IMR-90 (cell line): Measurements from ENCODE around the gene POU2AF1. TPM values are rescaled to one million over a fixed set of nuclear protein-coding genes. Genes with fewer than 3 reads are reported as not detected.

ENCODE experiments used
- ATAC-seq: fragments of 200-7000 bp; cut with Tn5 transposase; 2 replicates; pipeline ENCODE4 v1.9.1; 2020; ENCODE audit warnings: low read depth, mild to moderate bottlenecking, moderate library complexity
- BruUV-seq: library from RNA; stranded (reverse); fragments of 400-500 nt; replicated peaks from 2 replicates; lab custom pipeline; 2021; lab: Mats Ljungman, UMichigan
- CTCF ChIA-PET: fragments of 300-600 bp; formaldehyde crosslinking; extraction: SDS; loops from one replicate; lab custom pipeline; 2021; ENCODE audit warnings: antibody characterized with exemption; lab: Yijun Ruan, JAX
- POLR2A ChIA-PET: fragments of 300-600 bp; sonication (Branson Sonifier 250); formaldehyde crosslinking; loops from one replicate; lab custom pipeline; 2022; ENCODE audit warnings: antibody characterized with exemption; ENCODE audit not compliant: unreplicated experiment; lab: Charles Lee
- DNase-seq: peaks from one replicate; pipeline ENCODE4 v3.0.0; 2013
- H2AFZ ChIP-seq: replicated peaks from 2 replicates; pipeline ENCODE3; 2013; ENCODE audit warnings: low read length, mild to moderate bottlenecking; ENCODE audit not compliant: poor library complexity
- H2AK5ac ChIP-seq: 2 replicates; pipeline ENCODE4 v1.6.1; 2013; ENCODE audit warnings: low read depth, low read length, inconsistent platforms
- H2AK9ac ChIP-seq: replicated peaks from 2 replicates; pipeline ENCODE3; 2013; ENCODE audit warnings: mild to moderate bottlenecking, low read depth, low read length, moderate library complexity; ENCODE audit not compliant: poor library complexity
- H2BK120ac ChIP-seq: 2 replicates; pipeline ENCODE4 v1.6.1; 2013; ENCODE audit warnings: low read depth, low read length, inconsistent platforms
- H2BK15ac ChIP-seq: 3 replicates; pipeline ENCODE4 v1.6.1; 2013; ENCODE audit warnings: low read depth, low read length, inconsistent platforms
- H2BK20ac ChIP-seq: 2 replicates; pipeline ENCODE4 v1.6.1; 2013; ENCODE audit warnings: low read depth, mild to moderate bottlenecking, inconsistent platforms, low read length, moderate library complexity
- H2BK5ac ChIP-seq: 2 replicates; pipeline ENCODE4 v1.6.1; 2013; ENCODE audit warnings: mild to moderate bottlenecking, low read depth, low read length, inconsistent platforms; ENCODE audit not compliant: poor library complexity, severe bottlenecking
- H3K14ac ChIP-seq: replicated peaks from 2 replicates; pipeline ENCODE4 v1.6.1; 2013; ENCODE audit warnings: low read depth, low read length, inconsistent platforms
- H3K18ac ChIP-seq: 2 replicates; pipeline ENCODE4 v1.6.1; 2013; ENCODE audit warnings: low read depth, low read length, control low read depth
- H3K23ac ChIP-seq: 2 replicates; pipeline ENCODE4 v1.6.1; 2013; ENCODE audit warnings: low read depth, low read length, inconsistent platforms
- H3K27ac ChIP-seq: 2 replicates; pipeline ENCODE4 v1.5.1; 2013; ENCODE audit warnings: mild to moderate bottlenecking, control low read depth, low read length; ENCODE audit not compliant: insufficient read depth
- H3K27me3 ChIP-seq: 2 replicates; pipeline ENCODE4 v1.6.1; 2013; ENCODE audit warnings: low read length; ENCODE audit not compliant: control insufficient read depth, insufficient read depth
- H3K36me3 ChIP-seq: 2 replicates; pipeline ENCODE4 v1.6.1; 2013; ENCODE audit warnings: low read length, mixed read lengths; ENCODE audit not compliant: control insufficient read depth, insufficient read depth
- H3K4ac ChIP-seq: 2 replicates; pipeline ENCODE4 v1.6.1; 2013; ENCODE audit warnings: low read depth, low read length, inconsistent platforms
- H3K4me1 ChIP-seq: 2 replicates; pipeline ENCODE4 v1.6.1; 2013; ENCODE audit warnings: low read length, mixed read lengths; ENCODE audit not compliant: control insufficient read depth, insufficient read depth
- H3K4me2 ChIP-seq: 2 replicates; pipeline ENCODE4 v1.6.1; 2013; ENCODE audit warnings: low read depth, mild to moderate bottlenecking, control low read depth, low read length, moderate library complexity
- H3K4me3 ChIP-seq: 2 replicates; pipeline ENCODE4 v1.5.1; 2013; ENCODE audit warnings: low read depth, mild to moderate bottlenecking, control low read depth, low read length, moderate library complexity; ENCODE audit not compliant: insufficient read depth
- H3K56ac ChIP-seq: 2 replicates; pipeline ENCODE4 v1.6.1; 2013; ENCODE audit warnings: low read length, inconsistent platforms; ENCODE audit not compliant: insufficient read depth; ENCODE audit errors: extremely low read depth
- H3K79me1 ChIP-seq, 2 experiments: 2 replicates each; pipeline ENCODE4 v1.6.1; 2013; ENCODE audit warnings: low read length in 2 of 2, inconsistent platforms in 1 of 2, low read depth in 1 of 2
- H3K9ac ChIP-seq: 2 replicates; pipeline ENCODE4 v1.6.1; 2013; ENCODE audit warnings: low read depth, low read length, control low read depth
- H3K9me1 ChIP-seq: 2 replicates; pipeline ENCODE4 v1.6.1; 2013; ENCODE audit warnings: low read length, inconsistent platforms; ENCODE audit not compliant: insufficient read depth
- H3K9me3 ChIP-seq: 2 replicates; pipeline ENCODE4 v1.6.1; 2013; ENCODE audit warnings: low read length; ENCODE audit not compliant: control insufficient read depth, insufficient read depth
- H4K20me1 ChIP-seq: 2 replicates; pipeline ENCODE4 v1.6.1; 2013; ENCODE audit warnings: low read length, inconsistent platforms; ENCODE audit not compliant: insufficient read depth
- H4K5ac ChIP-seq: 2 replicates; pipeline ENCODE4 v1.6.1; 2013; ENCODE audit warnings: mild to moderate bottlenecking, low read depth, low read length, control low read depth
- H4K8ac ChIP-seq, 2 experiments: 2 replicates each; pipeline ENCODE4 v1.6.1; 2013; ENCODE audit warnings: low read depth in 2 of 2, low read length in 2 of 2, control low read depth in 1 of 2, inconsistent platforms in 1 of 2
- H4K91ac ChIP-seq: 2 replicates; pipeline ENCODE4 v1.6.1; 2013; ENCODE audit warnings: low read depth, low read length, inconsistent platforms; ENCODE audit not compliant: insufficient read depth
- BHLHE40 ChIP-seq: fragments of 150-350 bp; IDR thresholded peaks from 2 replicates; pipeline ENCODE4 v1.6.1; 2016; ENCODE audit warnings: mild to moderate bottlenecking, low read depth, low read length
- CHD1 ChIP-seq: IDR thresholded peaks from 2 replicates; pipeline ENCODE4 v1.6.1; 2012; ENCODE audit warnings: low read depth, low read length, improper control_type of control experiment
- NFE2L2 ChIP-seq: fragments of 150-350 bp; IDR thresholded peaks from 2 replicates; pipeline ENCODE4 v1.6.1; 2016; ENCODE audit warnings: low read depth, mild to moderate bottlenecking, low read length
- POLR2A ChIP-seq: IDR thresholded peaks from 2 replicates; pipeline ENCODE4 v1.6.1; 2012; ENCODE audit warnings: mild to moderate bottlenecking, low read depth, low read length
- RAD21 ChIP-seq: IDR thresholded peaks from 2 replicates; pipeline ENCODE4 v1.6.1; 2012; ENCODE audit warnings: low read length, improper control_type of control experiment
- RFX5 ChIP-seq: IDR thresholded peaks from 2 replicates; pipeline ENCODE4 v1.8.0; 2012; ENCODE audit warnings: low read depth, mild to moderate bottlenecking, low read length, moderate library complexity
- WGBS, 2 experiments: methylation state at CpG; one replicate each; pipeline versions ENCODE4 v1.1.5 to v1.1.7; 2013; ENCODE audit warnings: missing lambda C conversion rate in 2 of 2; ENCODE audit not compliant: insufficient read length in 1 of 2; ENCODE audit errors: extremely low coverage in 2 of 2; 5-methylcytosine and 5-hydroxymethylcytosine counted together
- dilution Hi-C: fragments of 300-500 bp; cut with HindIII; formaldehyde crosslinking; loops from one replicate; pipeline ENCODE4 v1.14.3; 2018; ENCODE audit warnings: low sequenced_read_pairs; ENCODE audit not compliant: unreplicated experiment
- in situ Hi-C: fragments of 300-500 bp; cut with MboI; formaldehyde crosslinking; loops from 3 replicates; pipeline ENCODE4 v1.14.3; 2019; ENCODE audit warnings: low sequenced_read_pairs, inconsistent platforms, mixed read lengths
- intact Hi-C: fragments of 100-400 bp; cut with micrococcal nuclease; formaldehyde crosslinking; loops from 2 replicates; pipeline ENCODE4 v1.10.0; 2022
- polyA plus RNA-seq, 3 experiments: library from polyadenylated mRNA; depleted of rRNA; stranded (reverse); fragments of >200 nt; gene quantifications; 2 replicates each; pipeline ENCODE4 v1.2.3, GENCODE V29; 2012; ENCODE audit warnings: low replicate concordance in 1 of 3
- total RNA-seq: library from RNA; depleted of rRNA; stranded (reverse); fragments of >200 nt; gene quantifications from 2 replicates; pipeline ENCODE4 v1.2.3, GENCODE V29; 2012
- TF ChIP-seq, protein P1 (sequence below): fragments of 150-350 bp; IDR thresholded peaks from 2 replicates; pipeline ENCODE4 v1.6.1; 2017; ENCODE audit warnings: mild to moderate bottlenecking, antibody characterized with exemption, low read length, low read depth

Gene POU2AF1
- total and polyA plus RNA-seq, 2 of the 4 experiments (the other 2 are of a cell fraction), result not detected

DNA sequence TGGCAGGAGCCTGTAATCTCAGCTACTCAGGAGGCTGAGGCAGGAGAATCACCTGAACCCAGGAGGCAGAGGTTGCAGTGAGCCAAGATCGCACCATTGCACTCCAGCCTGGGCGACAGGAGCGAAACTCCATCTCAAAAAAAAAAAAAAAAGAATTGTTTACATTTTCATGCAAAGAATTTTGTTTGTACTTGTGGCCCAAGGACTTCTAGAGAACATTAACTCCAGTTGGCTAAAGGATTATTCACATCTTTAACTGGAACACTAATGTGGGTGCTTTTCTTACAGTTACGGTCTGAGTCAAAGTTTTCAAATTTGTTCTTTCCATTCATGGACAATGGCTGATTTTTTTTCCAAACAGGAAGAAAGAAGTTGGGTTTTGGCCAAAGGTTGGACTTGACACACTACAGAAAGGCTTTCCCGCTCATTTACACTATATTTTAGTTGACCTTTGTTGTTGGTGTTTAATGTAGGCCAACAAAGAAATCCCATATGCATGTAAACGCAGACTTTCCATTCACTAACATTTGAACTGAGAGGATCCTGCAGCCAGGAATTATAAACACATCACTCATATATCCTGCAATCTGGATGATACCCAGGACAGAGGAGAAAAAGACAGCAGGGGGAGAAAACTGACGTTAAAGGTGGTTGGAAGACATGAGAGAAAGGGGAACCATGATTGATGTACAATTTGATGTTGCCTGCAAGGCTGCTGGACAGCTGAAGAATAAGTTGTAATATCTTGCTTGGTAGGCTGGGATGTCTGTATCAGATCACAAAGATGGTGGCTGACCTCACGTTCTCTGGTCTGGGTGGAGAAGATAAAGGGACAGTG, 13.1 kb downstream of the POU2AF1 start:
- no peak for ATAC-seq
- H3K23ac ChIP-seq, result no peak overlapping the region
- dilution Hi-C loops, result no loop called here
- intact Hi-C loops, result no loop called here
- no peaks in the 10 kb centered on the region for H3K9me1 ChIP-seq
- H3K27ac ChIP-seq, result no peak overlapping the region
- H2BK15ac ChIP-seq, result no peak overlapping the region
- no peak for TF ChIP-seq CHD1
- TF ChIP-seq RAD21, result no peak
- TF ChIP-seq, protein P1, sequence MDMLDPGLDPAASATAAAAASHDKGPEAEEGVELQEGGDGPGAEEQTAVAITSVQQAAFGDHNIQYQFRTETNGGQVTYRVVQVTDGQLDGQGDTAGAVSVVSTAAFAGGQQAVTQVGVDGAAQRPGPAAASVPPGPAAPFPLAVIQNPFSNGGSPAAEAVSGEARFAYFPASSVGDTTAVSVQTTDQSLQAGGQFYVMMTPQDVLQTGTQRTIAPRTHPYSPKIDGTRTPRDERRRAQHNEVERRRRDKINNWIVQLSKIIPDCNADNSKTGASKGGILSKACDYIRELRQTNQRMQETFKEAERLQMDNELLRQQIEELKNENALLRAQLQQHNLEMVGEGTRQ, result no peak
- no peak for TF ChIP-seq BHLHE40
- no peak for TF ChIP-seq RFX5
- TF ChIP-seq NFE2L2, result no peak
- TF ChIP-seq POLR2A, result no peak
- H4K20me1 ChIP-seq, result no peaks in the 10 kb centered on the region
- ChIA-PET POLR2A (no interaction called here), CTCF (no interaction called here)
- H3K56ac ChIP-seq, result no peak overlapping the region
- no peak overlapping the region for H3K4ac ChIP-seq
- H3K79me1 ChIP-seq, result no peaks in the 10 kb centered on the region
- no peak overlapping the region for H4K5ac ChIP-seq
- no peak overlapping the region for H2AK5ac ChIP-seq
- no peak overlapping the region for H2BK120ac ChIP-seq
- H3K18ac ChIP-seq, result no peak overlapping the region
- H2BK5ac ChIP-seq, result no peak overlapping the region
- H3K9ac ChIP-seq, result no peak overlapping the region
- H3K9me3 ChIP-seq, result no peaks in the 10 kb centered on the region; the same call in 1 of the 2 replicates
- DNase-seq, result no peak
- no peak overlapping the region for H2AFZ ChIP-seq
- no peaks in the 10 kb centered on the region for H3K36me3 ChIP-seq
- H2BK20ac ChIP-seq, result no peak overlapping the region
- in situ Hi-C loops, result no loop called here
- H2AK9ac ChIP-seq, result no peak overlapping the region
- H3K27me3 ChIP-seq, result peaks cover 40% of the 10 kb centered on the region
- H3K4me2 ChIP-seq, result no peak overlapping the region
- no peaks in the 10 kb centered on the region for H3K4me1 ChIP-seq
- BruUV-seq, result no TSS peak
- H4K8ac ChIP-seq, result no peak overlapping the region
- H4K91ac ChIP-seq, result no peak overlapping the region
- H3K4me3 ChIP-seq, result no peak overlapping the region
- 0% methylated on average over 1 of the region's 8 CpGs; no CpG with 5 or more reads in 1 of the 2 experiments for WGBS, 2 experiments
- H3K14ac ChIP-seq, result no peak overlapping the region
